ENCODE results near the gene GRIN3B. TPM values are rescaled to one million over a fixed set of nuclear protein-coding genes. Genes with fewer than 3 reads are reported as not detected.
A peak's percentile ranks its signal among the peaks of the same experiment; 100 is the strongest.

The GRIN3B gene
- total and polyA plus RNA-seq, 9 of the 15 experiments (the other 6 are each of a cell fraction or from before 2014, with no cell fraction given): 0.06 to 0.95 (median 0.19) TPM; not detected in 6

DNA sequence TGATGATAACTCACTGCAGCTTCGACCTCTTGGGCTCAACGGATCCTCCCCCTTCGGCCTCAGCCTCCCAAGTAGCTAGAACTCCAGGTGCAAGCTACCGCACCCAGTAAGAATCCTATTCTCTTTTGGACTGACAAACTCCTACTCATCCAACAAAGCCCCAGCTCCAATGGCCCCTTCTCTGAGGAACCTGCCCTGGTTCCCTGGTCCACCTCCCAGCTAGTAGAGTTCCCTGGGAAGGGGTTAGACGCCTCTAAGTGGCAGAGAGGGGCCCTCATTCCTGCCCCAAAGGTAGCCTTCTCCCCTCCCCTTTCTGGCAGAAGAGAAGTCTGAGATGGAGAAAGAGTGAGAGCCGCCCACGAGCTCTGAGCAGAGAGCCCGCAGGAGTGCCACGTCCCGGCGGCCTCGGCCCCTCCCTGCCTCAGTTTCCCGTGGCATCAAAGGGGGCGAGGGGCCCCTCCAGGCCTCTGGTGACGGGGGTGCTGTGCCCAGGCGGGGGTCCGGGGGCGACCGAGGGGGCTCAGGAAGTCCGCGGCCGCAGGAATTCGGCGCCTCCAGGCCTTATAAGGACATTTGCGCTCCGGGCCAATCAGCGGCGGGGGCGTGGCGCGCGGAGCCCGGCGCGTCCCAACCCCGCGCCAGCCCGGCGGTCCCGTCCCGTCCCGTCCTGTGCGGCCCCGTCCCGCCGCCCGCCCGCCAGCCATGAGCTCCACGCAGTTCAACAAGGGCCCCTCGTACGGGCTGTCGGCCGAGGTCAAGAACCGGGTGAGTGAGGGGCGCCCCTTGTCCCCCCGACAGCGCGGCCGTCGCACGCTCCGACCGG lies 26.0 kb downstream of the GRIN3B start, which contains the start of gene CNN2 (continued):
- no peak for TF ChIP-seq HINFP (tag; conservative IDR thresholded peaks at IDR 0.05; ENCODE audit: low read depth)
- TF ChIP-seq ZKSCAN3 (CRISPR knock-in tag; IDR thresholded peaks at IDR 0.05): no peak
- TF ChIP-seq MITF (IDR thresholded peaks at IDR 0.05): no peak
- TF ChIP-seq ZNF134 (CRISPR knock-in tag; conservative IDR thresholded peaks at IDR 0.05): no peak
- no peak for TF ChIP-seq RUNX1 (IDR thresholded peaks at IDR 0.05; ENCODE audit: low read depth)
- no peak for TF ChIP-seq KLF1 (tag; IDR thresholded peaks at IDR 0.05)
- TF ChIP-seq CXXC5 (CRISPR knock-in tag; IDR thresholded peaks at IDR 0.05): peak; percentile 87
- TF ChIP-seq CTCFL (IDR thresholded peaks at IDR 0.05; ENCODE audit: borderline replicate concordance, insufficient read depth, low read depth, low read length, poor library complexity, severe bottlenecking): no peak
- TF ChIP-seq ZZZ3 (IDR thresholded peaks at IDR 0.05): no peak
- TF ChIP-seq, protein P1, sequence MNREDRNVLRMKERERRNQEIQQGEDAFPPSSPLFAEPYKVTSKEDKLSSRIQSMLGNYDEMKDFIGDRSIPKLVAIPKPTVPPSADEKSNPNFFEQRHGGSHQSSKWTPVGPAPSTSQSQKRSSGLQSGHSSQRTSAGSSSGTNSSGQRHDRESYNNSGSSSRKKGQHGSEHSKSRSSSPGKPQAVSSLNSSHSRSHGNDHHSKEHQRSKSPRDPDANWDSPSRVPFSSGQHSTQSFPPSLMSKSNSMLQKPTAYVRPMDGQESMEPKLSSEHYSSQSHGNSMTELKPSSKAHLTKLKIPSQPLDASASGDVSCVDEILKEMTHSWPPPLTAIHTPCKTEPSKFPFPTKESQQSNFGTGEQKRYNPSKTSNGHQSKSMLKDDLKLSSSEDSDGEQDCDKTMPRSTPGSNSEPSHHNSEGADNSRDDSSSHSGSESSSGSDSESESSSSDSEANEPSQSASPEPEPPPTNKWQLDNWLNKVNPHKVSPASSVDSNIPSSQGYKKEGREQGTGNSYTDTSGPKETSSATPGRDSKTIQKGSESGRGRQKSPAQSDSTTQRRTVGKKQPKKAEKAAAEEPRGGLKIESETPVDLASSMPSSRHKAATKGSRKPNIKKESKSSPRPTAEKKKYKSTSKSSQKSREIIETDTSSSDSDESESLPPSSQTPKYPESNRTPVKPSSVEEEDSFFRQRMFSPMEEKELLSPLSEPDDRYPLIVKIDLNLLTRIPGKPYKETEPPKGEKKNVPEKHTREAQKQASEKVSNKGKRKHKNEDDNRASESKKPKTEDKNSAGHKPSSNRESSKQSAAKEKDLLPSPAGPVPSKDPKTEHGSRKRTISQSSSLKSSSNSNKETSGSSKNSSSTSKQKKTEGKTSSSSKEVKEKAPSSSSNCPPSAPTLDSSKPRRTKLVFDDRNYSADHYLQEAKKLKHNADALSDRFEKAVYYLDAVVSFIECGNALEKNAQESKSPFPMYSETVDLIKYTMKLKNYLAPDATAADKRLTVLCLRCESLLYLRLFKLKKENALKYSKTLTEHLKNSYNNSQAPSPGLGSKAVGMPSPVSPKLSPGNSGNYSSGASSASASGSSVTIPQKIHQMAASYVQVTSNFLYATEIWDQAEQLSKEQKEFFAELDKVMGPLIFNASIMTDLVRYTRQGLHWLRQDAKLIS (CRISPR knock-in tag; IDR thresholded peaks at IDR 0.05): 0 out of 2 replicates have a peak, but pooled peaks have one; percentile 39
- TF ChIP-seq MED1 (CRISPR knock-in tag; IDR thresholded peaks at IDR 0.05; ENCODE audit: borderline replicate concordance): no peak
- TF ChIP-seq TGIF2 (CRISPR knock-in tag; IDR thresholded peaks at IDR 0.05): no peak
- peak; percentile 72 for TF ChIP-seq L3MBTL2 (IDR thresholded peaks at IDR 0.05)
- TF ChIP-seq TRIM25 (IDR thresholded peaks at IDR 0.05; ENCODE audit: borderline replicate concordance): no peak
- peak; percentile 92 for TF ChIP-seq RBFOX2 (IDR thresholded peaks at IDR 0.05; ENCODE audit: low read depth, low read length)
- TF ChIP-seq PHB (CRISPR knock-in tag; IDR thresholded peaks at IDR 0.05): no peak

Measured in K562 (cell line).